Activated naive CD4-positive, alpha-beta T cell (primary cell): Measurements from ENCODE around the gene PIGX.

ENCODE experiments used
- DNase-seq, 4 experiments: peaks; one replicate each; lab custom pipeline; 2025; lab: John Stamatoyannopoulos, UW

Gene PIGX

GRCh38 chr3:196711838-196712513 lies at the start of gene PIGX, which contains the start of gene CEP19:
TSS of gene PIGX (plus strand) at chr3:196712377.
TSS of gene CEP19 (minus strand) at chr3:196712250. CDS start at chr3:196708657, 3,593 bp downstream.
- DNase-seq: peak; percentile 74 to 85 (median 78)

- no peak for DNase-seq
Observed at GRCh38 chr3:196662711-196663571, 49.2 kb upstream of the PIGX start.

GRCh38 chr3:196666001-196666867 lies 45.9 kb upstream of the PIGX start:
- no peak for DNase-seq

- no peak for DNase-seq
Observed at GRCh38 chr3:196667056-196667825, 44.9 kb upstream of the PIGX start.

- DNase-seq: no peak
Observed at GRCh38 chr3:196670339-196670738, 41.8 kb upstream of the PIGX start.

- no peak for DNase-seq
Observed at GRCh38 chr3:196673632-196674031, 38.5 kb upstream of the PIGX start.

GRCh38 chr3:196677353-196677752 lies 34.8 kb upstream of the PIGX start:
- DNase-seq: no peak

- DNase-seq: no peak
Observed at GRCh38 chr3:196677931-196678330, 34.2 kb upstream of the PIGX start.

GRCh38 chr3:196684548-196685407 lies 27.4 kb upstream of the PIGX start:
- DNase-seq: peak in 2 of 4 experiments; percentile 25 to 40

GRCh38 chr3:196686436-196686835 lies 25.7 kb upstream of the PIGX start:
- no peak for DNase-seq

- no peak for DNase-seq
Observed at GRCh38 chr3:196688349-196688748, 23.8 kb upstream of the PIGX start.

GRCh38 chr3:196689941-196690660 lies 22.1 kb upstream of the PIGX start:
- DNase-seq: no peak

GRCh38 chr3:196691386-196691785 lies 20.8 kb upstream of the PIGX start:
- no peak for DNase-seq

GRCh38 chr3:196694202-196694638 lies 18.0 kb upstream of the PIGX start:
- no peak for DNase-seq

- DNase-seq: no peak
Observed at GRCh38 chr3:196694941-196695848, 17.0 kb upstream of the PIGX start.

- no peak for DNase-seq
Observed at GRCh38 chr3:196695849-196696226, 16.3 kb upstream of the PIGX start.

GRCh38 chr3:196697270-196697669 lies 14.9 kb upstream of the PIGX start:
- DNase-seq: no peak

GRCh38 chr3:196699749-196700148 lies 12.4 kb upstream of the PIGX start:
- no peak for DNase-seq

- DNase-seq: no peak
Observed at GRCh38 chr3:196700801-196701200, 11.4 kb upstream of the PIGX start.
